ENCODE results near the gene BCORL1. TPM values are rescaled to one million over a fixed set of nuclear protein-coding genes. Genes with fewer than 3 reads are reported as not detected.

The BCORL1 gene
- polyA plus RNA-seq, 1 donor from 2014 or later, result 1.0 TPM

DNA sequence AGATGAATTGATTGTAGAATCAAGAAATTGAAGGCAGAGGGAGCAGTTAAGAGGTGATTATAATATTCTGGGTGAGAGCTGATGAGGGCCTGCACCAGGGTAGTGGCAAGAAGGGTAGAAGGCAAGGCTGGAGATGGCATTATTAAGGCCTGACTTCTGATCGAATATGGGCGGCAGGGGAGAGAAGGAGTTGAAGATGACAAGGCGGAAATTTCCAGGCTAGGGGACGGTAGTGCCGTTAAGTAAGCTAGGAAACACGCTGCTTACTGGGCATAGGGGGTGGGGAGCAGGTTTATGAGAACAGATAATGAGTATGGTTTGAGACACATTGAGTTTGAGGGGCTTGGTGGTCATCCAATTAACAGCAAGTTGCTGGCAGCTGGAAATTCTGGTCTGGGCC, 19.5 kb downstream of the BCORL1 start:
- no peaks in the 10 kb centered on the region for H4K20me1 ChIP-seq (ENCODE audit: insufficient read depth)
- TF ChIP-seq RAD21 (conservative IDR thresholded peaks at IDR 0.05) (no peak), SMC3 (conservative IDR thresholded peaks at IDR 0.05; ENCODE audit: poor library complexity) (no peak), MXI1 (conservative IDR thresholded peaks at IDR 0.05; ENCODE audit: poor library complexity, severe bottlenecking) (no peak), POLR2AphosphoS5 (IDR thresholded peaks at IDR 0.05) (no peak), CTCF (IDR thresholded peaks at IDR 0.05; ENCODE audit: poor library complexity, severe bottlenecking) (no peak), TAF1 (IDR thresholded peaks at IDR 0.05; ENCODE audit: low read depth) (no peak), EZH2 (IDR thresholded peaks at IDR 0.05; ENCODE audit: borderline replicate concordance, insufficient read depth, low read length, poor library complexity, severe bottlenecking) (no peak), EP300 (conservative IDR thresholded peaks at IDR 0.05; ENCODE audit: poor library complexity, severe bottlenecking) (no peak)
- TF ChIP-seq, protein P1, sequence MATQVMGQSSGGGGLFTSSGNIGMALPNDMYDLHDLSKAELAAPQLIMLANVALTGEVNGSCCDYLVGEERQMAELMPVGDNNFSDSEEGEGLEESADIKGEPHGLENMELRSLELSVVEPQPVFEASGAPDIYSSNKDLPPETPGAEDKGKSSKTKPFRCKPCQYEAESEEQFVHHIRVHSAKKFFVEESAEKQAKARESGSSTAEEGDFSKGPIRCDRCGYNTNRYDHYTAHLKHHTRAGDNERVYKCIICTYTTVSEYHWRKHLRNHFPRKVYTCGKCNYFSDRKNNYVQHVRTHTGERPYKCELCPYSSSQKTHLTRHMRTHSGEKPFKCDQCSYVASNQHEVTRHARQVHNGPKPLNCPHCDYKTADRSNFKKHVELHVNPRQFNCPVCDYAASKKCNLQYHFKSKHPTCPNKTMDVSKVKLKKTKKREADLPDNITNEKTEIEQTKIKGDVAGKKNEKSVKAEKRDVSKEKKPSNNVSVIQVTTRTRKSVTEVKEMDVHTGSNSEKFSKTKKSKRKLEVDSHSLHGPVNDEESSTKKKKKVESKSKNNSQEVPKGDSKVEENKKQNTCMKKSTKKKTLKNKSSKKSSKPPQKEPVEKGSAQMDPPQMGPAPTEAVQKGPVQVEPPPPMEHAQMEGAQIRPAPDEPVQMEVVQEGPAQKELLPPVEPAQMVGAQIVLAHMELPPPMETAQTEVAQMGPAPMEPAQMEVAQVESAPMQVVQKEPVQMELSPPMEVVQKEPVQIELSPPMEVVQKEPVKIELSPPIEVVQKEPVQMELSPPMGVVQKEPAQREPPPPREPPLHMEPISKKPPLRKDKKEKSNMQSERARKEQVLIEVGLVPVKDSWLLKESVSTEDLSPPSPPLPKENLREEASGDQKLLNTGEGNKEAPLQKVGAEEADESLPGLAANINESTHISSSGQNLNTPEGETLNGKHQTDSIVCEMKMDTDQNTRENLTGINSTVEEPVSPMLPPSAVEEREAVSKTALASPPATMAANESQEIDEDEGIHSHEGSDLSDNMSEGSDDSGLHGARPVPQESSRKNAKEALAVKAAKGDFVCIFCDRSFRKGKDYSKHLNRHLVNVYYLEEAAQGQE (IDR thresholded peaks at IDR 0.05; ENCODE audit: borderline replicate concordance), result no peak

DNA sequence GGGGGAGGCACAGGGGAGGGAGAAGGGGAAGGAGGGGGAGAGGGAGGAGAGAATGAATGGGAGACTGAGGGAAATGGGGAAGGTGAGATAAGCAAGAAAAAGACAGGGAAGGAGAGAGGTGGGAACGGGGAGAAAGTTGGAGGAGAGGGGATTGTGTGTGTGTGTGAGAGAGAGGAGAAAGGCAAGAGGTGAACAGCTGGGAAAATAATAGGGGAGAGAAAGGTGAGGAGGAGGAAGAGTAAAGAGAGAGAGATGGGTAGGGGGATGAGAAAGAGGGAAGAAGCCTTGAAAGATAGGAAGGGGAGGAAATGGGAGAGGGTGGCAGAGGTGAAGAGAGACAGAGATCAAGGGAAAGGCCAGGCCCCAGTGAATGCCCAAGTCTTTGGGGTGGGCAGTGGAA, 20.1 kb downstream of the BCORL1 start:
- Histone ChIP-seq H3K9ac (ENCODE audit: low read length) (no peak overlapping the region), H3K4me2 (ENCODE audit: low read length) (no peak overlapping the region), H3F3A (ENCODE audit: insufficient read depth, low read length, poor library complexity, severe bottlenecking) (no peaks in the 10 kb centered on the region), H3K36me3 (ENCODE audit: insufficient read depth, low read length) (no peaks in the 10 kb centered on the region), H3K9me2 (ENCODE audit: insufficient read depth, low read length) (no peaks in the 10 kb centered on the region), H3K4me3 (ENCODE audit: low read length) (no peak overlapping the region), H4K20me1 (ENCODE audit: insufficient read depth) (no peaks in the 10 kb centered on the region), H3K27ac (ENCODE audit: low read length) (no peak overlapping the region), H2AFZ (ENCODE audit: low read depth, low read length) (no peak overlapping the region), H3K27me3 (ENCODE audit: insufficient read depth, low read depth, low read length) (no peaks in the 10 kb centered on the region), H3K79me2 (replicated peaks; ENCODE audit: insufficient read depth, low read length) (no peaks in the 10 kb centered on the region), H3K9me3 (ENCODE audit: low read length) (no peaks in the 10 kb centered on the region)
- no peak for TF ChIP-seq RAD21 (conservative IDR thresholded peaks at IDR 0.05)
- no peak for TF ChIP-seq SMC3 (conservative IDR thresholded peaks at IDR 0.05; ENCODE audit: poor library complexity)
- TF ChIP-seq EP300 (conservative IDR thresholded peaks at IDR 0.05; ENCODE audit: poor library complexity, severe bottlenecking), result no peak
- TF ChIP-seq EZH2 (IDR thresholded peaks at IDR 0.05; ENCODE audit: borderline replicate concordance, insufficient read depth, low read length, poor library complexity, severe bottlenecking), result no peak
- TF ChIP-seq MXI1 (conservative IDR thresholded peaks at IDR 0.05; ENCODE audit: poor library complexity, severe bottlenecking), result no peak
- no peak for TF ChIP-seq CTCF (IDR thresholded peaks at IDR 0.05; ENCODE audit: poor library complexity, severe bottlenecking)
- TF ChIP-seq, protein P1 (IDR thresholded peaks at IDR 0.05; ENCODE audit: borderline replicate concordance), result no peak
- no peak for TF ChIP-seq POLR2AphosphoS5 (IDR thresholded peaks at IDR 0.05)
- TF ChIP-seq TAF1 (IDR thresholded peaks at IDR 0.05; ENCODE audit: low read depth), result no peak

More for the DNA sequence above, 19.5 kb downstream of the BCORL1 start:
- Histone ChIP-seq H3K9me3 (ENCODE audit: low read length) (no peaks in the 10 kb centered on the region), H3K9me2 (ENCODE audit: insufficient read depth, low read length) (no peaks in the 10 kb centered on the region), H2AFZ (ENCODE audit: low read depth, low read length) (no peak overlapping the region), H3K27me3 (ENCODE audit: insufficient read depth, low read depth, low read length) (no peaks in the 10 kb centered on the region), H3F3A (ENCODE audit: insufficient read depth, low read length, poor library complexity, severe bottlenecking) (no peaks in the 10 kb centered on the region), H3K4me3 (ENCODE audit: low read length) (no peak overlapping the region), H3K9ac (ENCODE audit: low read length) (no peak overlapping the region), H3K79me2 (replicated peaks; ENCODE audit: insufficient read depth, low read length) (no peaks in the 10 kb centered on the region), H3K27ac (ENCODE audit: low read length) (no peak overlapping the region), H3K36me3 (ENCODE audit: insufficient read depth, low read length) (no peaks in the 10 kb centered on the region), H3K4me2 (ENCODE audit: low read length) (no peak overlapping the region)

Measured in neural cell (in vitro differentiated cells).